Heart right ventricle (tissue), 16 donors: Measurements from ENCODE around the gene TEF. TPM values are rescaled to one million over a fixed set of nuclear protein-coding genes. Genes with fewer than 3 reads are reported as not detected.
"Not testable (repeated sequence)": the region's sequence is repeated elsewhere in the genome, so short reads cannot be mapped to it uniquely, and the experiment has no call there.

ENCODE experiments used
- ATAC-seq, 8 donors: fragments of 200-7000 bp; cut with Tn5 transposase; one replicate each; pipeline ENCODE4 v1.9.1; 2020; ENCODE audit warnings: mild to moderate bottlenecking in 8 of 8, moderate library complexity in 8 of 8, moderate number of reproducible peaks in 1 of 8
- DNase-seq, 2 donors: peaks; one replicate each; pipeline ENCODE4 v3.0.0-alpha.2; 2020
- H3K27ac ChIP-seq, 10 donors: fragments of 200-600 bp; sonication (generic) in 2 of 10; one replicate each; pipeline versions ENCODE4 v1.5.0 to v1.8.0; 2020 to 2022; ENCODE audit warnings: mild to moderate bottlenecking in 3 of 10
- H3K27me3 ChIP-seq, 7 donors: fragments of 200-600 bp; one replicate each; pipeline ENCODE4 v1.8.0; 2021 to 2022; ENCODE audit warnings: mild to moderate bottlenecking in 2 of 7
- H3K36me3 ChIP-seq, 9 donors: fragments of 200-600 bp; sonication (generic) in 1 of 9; one replicate each; pipeline versions ENCODE4 v1.5.0 to v1.8.0; 2020 to 2022; ENCODE audit warnings: mild to moderate bottlenecking in 2 of 9
- H3K4me1 ChIP-seq, 9 donors: fragments of 200-600 bp; sonication (generic) in 1 of 9; one replicate each; pipeline versions ENCODE4 v1.5.0 to v1.8.0; 2020 to 2022; ENCODE audit warnings: mild to moderate bottlenecking in 4 of 9
- H3K4me3 ChIP-seq, 10 donors: fragments of 200-600 bp; sonication (generic) in 2 of 10; one replicate each; pipeline versions ENCODE4 v1.5.0 to v1.8.0; 2020 to 2022; ENCODE audit warnings: mild to moderate bottlenecking in 7 of 10, moderate library complexity in 2 of 10
- H3K9me3 ChIP-seq, 11 donors: fragments of 200-600 bp in 10 of 11; sonication (generic) in 2 of 11; one replicate each; pipeline versions ENCODE4 v1.5.0 to v1.8.0; 2013 to 2022; ENCODE audit warnings: mild to moderate bottlenecking in 2 of 11, control low read depth in 1 of 11, moderate library complexity in 1 of 11
- CTCF ChIP-seq, 9 donors: fragments of 200-600 bp; sonication (generic) in 2 of 9; IDR thresholded peaks; one replicate each; pipeline versions ENCODE4 v1.5.0 to v1.8.0; 2021 to 2022; ENCODE audit warnings: antibody characterized with exemption in 9 of 9, mild to moderate bottlenecking in 5 of 9, moderate library complexity in 1 of 9
- WGBS, 2 donors: extraction: QIAGEN DNeasy Blood & Tissue Kit; methylation state at CpG; one replicate each; pipeline ENCODE4 v1.1.7; 2013; ENCODE audit warnings: inconsistent platforms in 1 of 2; 5-methylcytosine and 5-hydroxymethylcytosine counted together
- intact Hi-C, 10 donors: fragments of 100-400 bp; cut with DNase I; formaldehyde crosslinking; loops; one replicate each; pipeline versions ENCODE4 v1.11.1 to v1.14.2; 2022
- polyA plus RNA-seq, 2 donors: library from polyadenylated mRNA; stranded (reverse); fragments of 200-250 nt; gene quantifications; one replicate each; pipeline ENCODE4 v1.2.3, GENCODE V29; 2013
- total RNA-seq, 10 donors: library from RNA; stranded (reverse); fragmentation: NEBNext Ultra II Directional in 3 of 10; extraction: Animal tissue kit (Norgen Biotek cat#: 25700) in 3 of 10; gene quantifications; one replicate each; pipeline versions ENCODE4 v1.2.1 to v1.2.4, GENCODE V29; 2021 to 2023
- donor health status: Arrhythmogenic right ventricular cardiomyopathy.
- donor health status: ischemic (EF 13 %, LVEDD 7.1; RV severe dilation, severe dysfunction).
- donor health status: healthy with polysubstance abuse.
- donor health status: DM: no; HTN: yes; CAD: no.
- donor health status: DM: no; HTN: no; CAD: no.
- donor health status: ischemic (EF 25% LVEDD 6.9; RV normal size, moderate dysfunction).
- donor health status: ischemic (EF 25% LVEDD 5.7; RV mildly dilated, moderate dysfunction).
- donor health status: healthy.
- donor health status: DM: yes; HTN: yes; CAD: no.
- donor health status: Ischemic cardiomyopathy.
- donor health status: ischemic (EF 35%, LVEDD 5.7; RV mildly dilated, moderate dysfunction).
- donor health status: nonischemic (EF 11% LVEDD 7.7; RV severe dilation, severe dysfunction).
- donor health status: DM: yes; HTN: yes; CAD: no.
- donor health status: PGD.
- donor health status: ischemic (EF 29% LVEDD 5.4; RV normal size, mild dysfunction).
- donor health status: nonischemic (EF 23%, LVEDD 6.1; RV moderate dilation, normal function).

Gene TEF
- total and polyA plus RNA-seq, 12 donors: 5.5 to 29.1 (median 16.9) TPM

- intact Hi-C loops: no loop called here
- TF ChIP-seq CTCF (IDR thresholded peaks at IDR 0.05): no peak
- peak overlapping the region in 4 of 10 donors; percentile 38 to 58 (median 46) for H3K27ac ChIP-seq
- H3K36me3 ChIP-seq: peaks cover 0 to 96% (median 38%) of the 10 kb centered on the region in 9 donors
- peaks cover 17 to 79% (median 57%) of the 10 kb centered on the region in 9 donors for H3K4me1 ChIP-seq
- H3K9me3 ChIP-seq: no peaks in the 10 kb centered on the region
- no peak for DNase-seq
- no peak overlapping the region for H3K4me3 ChIP-seq
- WGBS, 2 donors: 49 to 55% methylated on average over 4 of the region's 4 CpGs
- peak in 2 of 8 donors; percentile 2 to 4 for ATAC-seq
- no peaks in the 10 kb centered on the region for H3K27me3 ChIP-seq
These were observed 53.8 kb downstream of the TEF start for GRCh38 chr22:41435560-41435959.

- TF ChIP-seq CTCF (IDR thresholded peaks at IDR 0.05): no peak
- DNase-seq: no peak
- peaks cover 0 to 96% (median 45%) of the 10 kb centered on the region in 9 donors for H3K36me3 ChIP-seq
- 69 to 72% methylated on average over 23 of the region's 23 CpGs for WGBS, 2 donors
- peak overlapping the region in 4 of 10 donors; percentile 1 to 53 (median 24) for H3K27ac ChIP-seq
- no peaks in the 10 kb centered on the region for H3K27me3 ChIP-seq
- H3K9me3 ChIP-seq: no peaks in the 10 kb centered on the region
- intact Hi-C loops: no loop called here
- H3K4me3 ChIP-seq: no peak overlapping the region
- peak in 5 of 8 donors; percentile 16 to 38 (median 28) for ATAC-seq
- H3K4me1 ChIP-seq: peaks cover 21 to 88% (median 67%) of the 10 kb centered on the region in 9 donors
These were observed 54.8 kb downstream of the TEF start for GRCh38 chr22:41436322-41437113.

- Histone ChIP-seq H3K9me3 (no peaks in the 10 kb centered on the region), H3K27ac (peak overlapping the region in 1 of 10 donors; percentile 26), H3K36me3 (peaks cover 0 to 96% (median 45%) of the 10 kb centered on the region in 9 donors), H3K4me3 (no peak overlapping the region), H3K4me1 (peaks cover 21 to 95% (median 74%) of the 10 kb centered on the region in 9 donors), H3K27me3 (no peaks in the 10 kb centered on the region)
- ATAC-seq (no peak), DNase-seq (no peak)
- intact Hi-C loops: no loop called here
- no peak for TF ChIP-seq CTCF (IDR thresholded peaks at IDR 0.05)
- 75 to 85% methylated on average over 7 of the region's 7 CpGs for whole genome bisulfite sequencing, 2 donors
These were observed 55.5 kb downstream of the TEF start for GRCh38 chr22:41437198-41437597.

GRCh38 chr22:41440511-41440910 lies 58.8 kb downstream of the TEF start:
- ATAC-seq, H3K4me3 ChIP-seq, H3K27me3 ChIP-seq, intact Hi-C loops, DNase-seq, H3K9me3 ChIP-seq: not testable (repeated sequence)
- 62 to 64% methylated on average over 5 of the region's 5 CpGs for WGBS, 2 donors
- peak overlapping the region in 5 of 10 donors; percentile 10 to 47 (median 26) for H3K27ac ChIP-seq
- H3K4me1 ChIP-seq: peaks cover 18 to 86% (median 72%) of the 10 kb centered on the region in 9 donors
- H3K36me3 ChIP-seq: peaks cover 0 to 81% (median 29%) of the 10 kb centered on the region in 9 donors
